IPS DF 4.7 (cell line): ENCODE results near the gene BTAF1.
"Not testable (repeated sequence)": the region's sequence is repeated elsewhere in the genome, so short reads cannot be mapped to it uniquely, and the experiment has no call there.

Source experiments
- DNase-seq: peaks from one replicate; pipeline ENCODE4 v3.0.0-alpha.2; 2013; ENCODE audit warnings: low spot score; ENCODE audit errors: extremely low read depth

BTAF1 gene

GRCh38 chr10:91923371-91924211 lies at the start of gene BTAF1:
Gene BTAF1, plus strand, starts transcription at chr10:91923770. Its CDS starts 307 bp downstream, at chr10:91924077.
- peak; percentile 80 for DNase-seq

- DNase-seq: no peak
Measured at GRCh38 chr10:91875156-91875555, 48.4 kb upstream of the BTAF1 start.

- DNase-seq: no peak
Measured at GRCh38 chr10:91875779-91876178, 47.8 kb upstream of the BTAF1 start.

- DNase-seq: no peak
Measured at GRCh38 chr10:91879515-91880170, 43.9 kb upstream of the BTAF1 start.

- DNase-seq: no peak
Measured at GRCh38 chr10:91880310-91880709, 43.3 kb upstream of the BTAF1 start.

- no peak for DNase-seq
Measured at GRCh38 chr10:91883549-91884444, 39.8 kb upstream of the BTAF1 start.

GRCh38 chr10:91884536-91884935 lies 39.0 kb upstream of the BTAF1 start:
- no peak for DNase-seq

- DNase-seq: no peak
Measured at GRCh38 chr10:91885362-91886079, 38.0 kb upstream of the BTAF1 start.

- no peak for DNase-seq
Measured at GRCh38 chr10:91886954-91887271, 36.7 kb upstream of the BTAF1 start.

- DNase-seq: peak; percentile 85
Measured at GRCh38 chr10:91887272-91888076, 36.1 kb upstream of the BTAF1 start.

- DNase-seq: no peak
Measured at GRCh38 chr10:91891125-91892001, 32.2 kb upstream of the BTAF1 start.

GRCh38 chr10:91893051-91893450 lies 30.5 kb upstream of the BTAF1 start:
- no peak for DNase-seq

- DNase-seq: not testable (repeated sequence)
Measured at GRCh38 chr10:91894261-91894685, 29.3 kb upstream of the BTAF1 start.

- no peak for DNase-seq
Measured at GRCh38 chr10:91896212-91896756, 27.3 kb upstream of the BTAF1 start.

- no peak for DNase-seq
Measured at GRCh38 chr10:91897421-91897820, 26.1 kb upstream of the BTAF1 start.

- no peak for DNase-seq
Measured at GRCh38 chr10:91901784-91902677, 21.5 kb upstream of the BTAF1 start.

- no peak for DNase-seq
Measured at GRCh38 chr10:91907033-91907594, 16.5 kb upstream of the BTAF1 start.

- DNase-seq: no peak
Measured at GRCh38 chr10:91907914-91908336, 15.6 kb upstream of the BTAF1 start.
